NCI-H748 (cell line): Measurements from ENCODE around the gene TPP2.

Experiments used
- DNase-seq: peaks from one replicate; lab custom pipeline; 2025; ENCODE audit not compliant: unreplicated experiment; lab: John Stamatoyannopoulos, UW

The TPP2 gene

GRCh38 chr13:102596147-102597028 lies at the start of gene TPP2:
TPP2 (plus strand) TSS chr13:102596986; CDS start chr13:102597039, 53 bp downstream.
- DNase-seq, result peak; percentile 98

GRCh38 chr13:102548811-102549210 lies 48.0 kb upstream of the TPP2 start:
- DNase-seq, result no peak

GRCh38 chr13:102550507-102550906 lies 46.3 kb upstream of the TPP2 start:
- peak; percentile 25 for DNase-seq

GRCh38 chr13:102555914-102556553 lies 40.8 kb upstream of the TPP2 start:
- DNase-seq, result peak; percentile 80

GRCh38 chr13:102556806-102557205 lies 40.0 kb upstream of the TPP2 start:
- peak; percentile 11 for DNase-seq

GRCh38 chr13:102558029-102558428 lies 38.8 kb upstream of the TPP2 start:
- peak; percentile 9 for DNase-seq

GRCh38 chr13:102561933-102562332 lies 34.9 kb upstream of the TPP2 start:
- no peak for DNase-seq

GRCh38 chr13:102563267-102563666 lies 33.5 kb upstream of the TPP2 start:
- no peak for DNase-seq

GRCh38 chr13:102564564-102564963 lies 32.2 kb upstream of the TPP2 start:
- DNase-seq, result no peak

- DNase-seq, result no peak
Measured at GRCh38 chr13:102566513-102566912, 30.3 kb upstream of the TPP2 start.

- DNase-seq, result no peak
Measured at GRCh38 chr13:102567857-102568256, 28.9 kb upstream of the TPP2 start.

GRCh38 chr13:102569488-102569887 lies 27.3 kb upstream of the TPP2 start:
- DNase-seq, result no peak

- peak; percentile 39 for DNase-seq
Measured at GRCh38 chr13:102571075-102571474, 25.7 kb upstream of the TPP2 start.

- DNase-seq, result no peak
Measured at GRCh38 chr13:102572323-102572722, 24.5 kb upstream of the TPP2 start.

- DNase-seq, result peak; percentile 68
Measured at GRCh38 chr13:102580552-102581169, 16.1 kb upstream of the TPP2 start.

- no peak for DNase-seq
Measured at GRCh38 chr13:102582256-102582655, 14.5 kb upstream of the TPP2 start.

GRCh38 chr13:102584434-102584833 lies 12.4 kb upstream of the TPP2 start:
- DNase-seq, result no peak

- no peak for DNase-seq
Measured at GRCh38 chr13:102586615-102587014, 10.2 kb upstream of the TPP2 start.

GRCh38 chr13:102587916-102588315 lies 8.9 kb upstream of the TPP2 start:
- DNase-seq, result no peak

- no peak for DNase-seq
Measured at GRCh38 chr13:102589301-102589822, 7.4 kb upstream of the TPP2 start.

- peak; percentile 92 for DNase-seq
Measured at GRCh38 chr13:102591988-102592781, 4.6 kb upstream of the TPP2 start.
